GM12878 (cell line): ENCODE data around the gene FRYL. TPM values are rescaled to one million over a fixed set of nuclear protein-coding genes. Genes with fewer than 3 reads are reported as not detected.
A peak's percentile ranks its signal among the peaks of the same experiment; 100 is the strongest.

Experiments
- ATAC-seq: fragments of 200-7000 bp; cut with Tn5 transposase; 3 replicates; pipeline ENCODE4 v1.9.1; 2020; ENCODE audit warnings: mild to moderate bottlenecking, moderate library complexity
- BruUV-seq: library from RNA; stranded (reverse); fragments of 400-500 nt; replicated peaks from 2 replicates; lab custom pipeline; 2021; lab: Mats Ljungman, UMichigan
- CTCF ChIA-PET: fragments of 300-600 bp; sonication (Branson Sonifier 250); formaldehyde crosslinking; extraction: SDS; loops from one replicate; lab custom pipeline; 2021; ENCODE audit warnings: inconsistent platforms; lab: Yijun Ruan, JAX
- POLR2A ChIA-PET: fragments of 350-600 bp; formaldehyde crosslinking; extraction: SDS; loops from one replicate; lab custom pipeline; 2021; ENCODE audit warnings: inconsistent platforms; lab: Charles Lee
- RAD21 ChIA-PET: fragments of 300-600 bp; sonication (Branson Sonifier 250); formaldehyde crosslinking; loops from one replicate; lab custom pipeline; 2023; ENCODE audit warnings: antibody characterized with exemption; ENCODE audit not compliant: unreplicated experiment; lab: Charles Lee
- SMC1A ChIA-PET: fragments of 300-600 bp; sonication (Branson Sonifier 250); formaldehyde crosslinking; loops from one replicate; lab custom pipeline; 2023; ENCODE audit not compliant: unreplicated experiment, uncharacterized antibody; lab: Charles Lee
- DNase-seq: peaks from one replicate; pipeline ENCODE4 v3.0.0-alpha.2; 2011; ENCODE audit warnings: low read depth, low spot score
- FAIRE-seq: peaks from 3 replicates; lab custom pipeline; 2011; peaks lifted over from hg19 to GRCh38; lab: Jason Lieb, UNC
- H2AFZ ChIP-seq: 2 replicates; pipeline ENCODE4 v1.6.0; 2011; ENCODE audit warnings: low read depth, low read length, control low read depth; ENCODE audit not compliant: control insufficient read depth
- H3K27ac ChIP-seq: 2 replicates; pipeline ENCODE4 v1.5.1; 2011; ENCODE audit warnings: control low read depth; ENCODE audit not compliant: control insufficient read depth, insufficient read depth
- H3K27me3 ChIP-seq, 2 experiments: replicated peaks in 1 of 2; 2 replicates each; pipeline versions ENCODE4 v1.6.0 to v1.6.1; 2011; ENCODE audit warnings: low read length in 1 of 2; ENCODE audit not compliant: control insufficient read depth in 2 of 2, insufficient read depth in 2 of 2
- H3K36me3 ChIP-seq, 2 experiments: 2 replicates each; pipeline ENCODE4 v1.5.1; 2011; ENCODE audit warnings: low read length in 1 of 2; ENCODE audit not compliant: control insufficient read depth in 2 of 2, insufficient read depth in 2 of 2
- H3K4me1 ChIP-seq: 2 replicates; pipeline ENCODE4 v1.6.1; 2011; ENCODE audit warnings: mild to moderate bottlenecking, low read length, moderate library complexity, mixed read lengths; ENCODE audit not compliant: control insufficient read depth, insufficient read depth
- H3K4me2 ChIP-seq: 2 replicates; pipeline ENCODE4 v1.6.0; 2011; ENCODE audit warnings: control low read depth; ENCODE audit not compliant: control insufficient read depth, insufficient read depth
- H3K4me3 ChIP-seq: fragments of 200-600 bp; sonication (generic); 2 replicates; pipeline ENCODE4 v1.5.1; 2016
- H3K79me2 ChIP-seq: 2 replicates; pipeline ENCODE4 v1.6.0; 2011; ENCODE audit warnings: low read length; ENCODE audit not compliant: control insufficient read depth, insufficient read depth
- H3K9ac ChIP-seq: 2 replicates; pipeline ENCODE4 v1.8.0; 2011; ENCODE audit warnings: low read length, control low read depth, mixed read lengths; ENCODE audit not compliant: control insufficient read depth, insufficient read depth
- H3K9me3 ChIP-seq: replicated peaks from 3 replicates; pipeline ENCODE4 v1.5.1; 2011; ENCODE audit warnings: mild to moderate bottlenecking, low read length; ENCODE audit not compliant: control insufficient read depth, insufficient read depth
- H4K20me1 ChIP-seq: 2 replicates; pipeline ENCODE4 v1.6.0; 2011; ENCODE audit not compliant: control insufficient read depth, insufficient read depth
- BCLAF1 ChIP-seq: fragments of 450-650 bp; IDR thresholded peaks from 2 replicates; pipeline ENCODE4 v1.6.1; 2017; ENCODE audit warnings: antibody characterized with exemption, mild to moderate bottlenecking, moderate library complexity
- CHD4 ChIP-seq: fragments of 200-600 bp; sonication (generic); IDR thresholded peaks from 2 replicates; pipeline ENCODE4 v1.6.1; 2016; ENCODE audit warnings: mild to moderate bottlenecking
- E2F4 ChIP-seq: IDR thresholded peaks from 2 replicates; pipeline ENCODE4 v1.6.1; 2012; ENCODE audit warnings: low read depth, low read length, improper control_type of control experiment
- ESRRA ChIP-seq: IDR thresholded peaks from 2 replicates; pipeline ENCODE4 v1.6.1; 2012; ENCODE audit warnings: mild to moderate bottlenecking, low read length, improper control_type of control experiment
- FOXK2 ChIP-seq: fragments of 450-650 bp; IDR thresholded peaks from 2 replicates; pipeline ENCODE4 v1.6.1; 2017; ENCODE audit warnings: mild to moderate bottlenecking, moderate library complexity
- HDAC2 ChIP-seq: fragments of 200-600 bp; sonication (generic); IDR thresholded peaks from 2 replicates; pipeline ENCODE4 v1.6.1; 2017
- IRF4 ChIP-seq: IDR thresholded peaks from 2 replicates; pipeline ENCODE4 v1.6.1; 2011; ENCODE audit warnings: low read depth, low read length
- KLF5 ChIP-seq: fragments of 450-650 bp; IDR thresholded peaks from 2 replicates; pipeline ENCODE4 v1.6.1; 2014; ENCODE audit warnings: mild to moderate bottlenecking; ENCODE audit not compliant: partially characterized antibody
- MEF2B ChIP-seq: fragments of 450-650 bp; IDR thresholded peaks from 2 replicates; pipeline ENCODE4 v1.6.1; 2018; ENCODE audit warnings: mild to moderate bottlenecking, moderate library complexity; ENCODE audit not compliant: partially characterized antibody, poor library complexity, severe bottlenecking
- NFIC ChIP-seq: IDR thresholded peaks from 2 replicates; pipeline ENCODE4 v1.6.1; 2012; ENCODE audit warnings: low read depth, mild to moderate bottlenecking, inconsistent platforms, low read length, moderate library complexity
- NFYB ChIP-seq: IDR thresholded peaks from 2 replicates; pipeline ENCODE4 v1.6.1; 2011; ENCODE audit warnings: low read depth, mild to moderate bottlenecking, low read length, improper control_type of control experiment, moderate library complexity; ENCODE audit not compliant: insufficient read depth
- PML ChIP-seq: IDR thresholded peaks from 2 replicates; pipeline ENCODE4 v1.6.1; 2012; ENCODE audit warnings: low read length, inconsistent platforms
- POU2F2 ChIP-seq: IDR thresholded peaks from 3 replicates; pipeline ENCODE4 v1.6.1; 2011; ENCODE audit warnings: low read depth, mild to moderate bottlenecking, low read length, borderline replicate concordance
- RAD21 ChIP-seq: IDR thresholded peaks from 2 replicates; pipeline ENCODE4 v1.6.1; 2011; ENCODE audit warnings: mild to moderate bottlenecking, low read depth, low read length, moderate library complexity; ENCODE audit not compliant: insufficient read depth
- SMAD1 ChIP-seq: fragments of 450-650 bp; IDR thresholded peaks from 2 replicates; pipeline ENCODE4 v1.6.1; 2018; ENCODE audit warnings: mild to moderate bottlenecking, low read depth; ENCODE audit not compliant: partially characterized antibody
- TCF3 ChIP-seq: IDR thresholded peaks from 2 replicates; pipeline ENCODE4 v1.6.1; 2012; ENCODE audit warnings: low read depth, mild to moderate bottlenecking, low read length, borderline replicate concordance; ENCODE audit not compliant: insufficient read depth
- ZNF274 ChIP-seq: IDR thresholded peaks from one replicate; pipeline ENCODE4 v1.8.0; 2011; ENCODE audit not compliant: insufficient read length, insufficient read depth
- ZSCAN29 ChIP-seq: fragments of 450-650 bp; IDR thresholded peaks from 2 replicates; pipeline ENCODE4 v1.6.1; 2017; ENCODE audit warnings: mild to moderate bottlenecking, moderate library complexity
- WGBS: methylation state at CpG from one replicate; pipeline ENCODE4 v1.1.6; 2016; ENCODE audit warnings: low lambda C conversion rate; ENCODE audit not compliant: insufficient replicate concordance, insufficient coverage; ENCODE audit errors: missing lambda C conversion rate; 5-methylcytosine and 5-hydroxymethylcytosine counted together
- in situ Hi-C: fragments of 300-500 bp; cut with MboI; formaldehyde crosslinking; loops from 9 replicates; pipeline ENCODE4 v1.14.3; 2018; ENCODE audit warnings: mixed read lengths
- intact Hi-C: fragments of 100-400 bp; cut with micrococcal nuclease; formaldehyde crosslinking; loops from one replicate; pipeline ENCODE4 v1.14.2; 2022; ENCODE audit not compliant: unreplicated experiment
- polyA plus RNA-seq, 11 experiments: library from polyadenylated mRNA; depleted of rRNA in 4 of 11; unstranded in 6 of 11; stranded (reverse) in 5 of 11; fragments of >200 nt; fragmentation: Nextera tagmentation in 4 of 11; fragmentation: Illumina TruSeq in 1 of 11; extraction: Ambion mirVana in 4 of 11; extraction: Trizol in 1 of 11; gene quantifications; 1 replicate in 1 of 11; 2 replicates in 10 of 11; pipeline versions ENCODE4 v1.2.1 to v1.2.3, GENCODE V29; 2011 to 2016; ENCODE audit warnings: inconsistent platforms in 2 of 11, missing spikeins in 2 of 11, low read depth in 1 of 11
- total RNA-seq, 4 experiments: library from RNA; depleted of rRNA in 3 of 4; stranded (reverse); fragments of >200 nt in 3 of 4; fragmentation: Illumina TruSeq in 1 of 4; extraction: Trizol in 1 of 4; gene quantifications; 2 replicates each; pipeline versions ENCODE4 v1.2.1 to v1.2.3, GENCODE V29; 2013 to 2021

Gene FRYL
- total and polyA plus RNA-seq, 10 of the 15 experiments (the other 5 are each of a cell fraction or from before 2014, with no cell fraction given) = 10.3 to 50.6 (median 28.7) TPM

- no peak overlapping the region for H3K9ac ChIP-seq
- no peak overlapping the region for H3K27ac ChIP-seq
- H3K9me3 ChIP-seq = peaks cover 2% of the 10 kb centered on the region; the same call in 2 of the 3 replicates
- H3K4me2 ChIP-seq = peak overlapping the region; percentile 67
- no TSS peak for BruUV-seq
- H3K4me1 ChIP-seq = peaks cover 2% of the 10 kb centered on the region; the same call in 1 of the 2 replicates
- ChIA-PET CTCF (interaction anchor here (0.6 to 2.3 kb wide), 5 partner anchors 26 to 726 kb away, joined by 3 to 10 read pairs (median 3); partner anchors contain the start of gene OCIAD2), SMC1A (interaction anchor here (0.6 to 3.2 kb wide), 7 partner anchors 11 to 1277 kb away, joined by 3 to 19 read pairs (median 3); no protein-coding TSS in a partner anchor), RAD21 (interaction anchor here (1.1 kb wide), 1 partner anchor 197 kb away, joined by 4 read pairs; no protein-coding TSS in a partner anchor), POLR2A (interaction anchor here (0.6 kb wide), 1 partner anchor 198 kb away, joined by 3 read pairs; no protein-coding TSS in a partner anchor)
- peaks cover 94% of the 10 kb centered on the region for H3K79me2 ChIP-seq
- 93% methylated on average over 16 of the region's 16 CpGs for WGBS
- H3K36me3 ChIP-seq = no peaks in the 10 kb centered on the region
- FAIRE-seq (no peak), DNase-seq (no peak), ATAC-seq (no peak)
- H3K4me3 ChIP-seq = peak overlapping the region; percentile 20; the same call in 1 of the 2 replicates
- intact Hi-C loops = loop anchor here (5.0 kb wide), 2 partner anchors 78 to 93 kb away; no protein-coding TSS in a partner anchor
- H2AFZ ChIP-seq = no peak overlapping the region
- in situ Hi-C loops = no loop called here
- H4K20me1 ChIP-seq = no peaks in the 10 kb centered on the region
- TF ChIP-seq ESRRA (no peak), RAD21 (no peak), BCLAF1 (no peak), CHD4 (no peak), ZNF274 (no peak), POU2F2 (no peak), MEF2B (no peak), PML (no peak), NFIC (no peak), TCF3 (no peak), E2F4 (no peak), FOXK2 (no peak), ZSCAN29 (no peak), SMAD1 (no peak), IRF4 (no peak), NFYB (no peak), KLF5 (no peak), HDAC2 (no peak)
- H3K27me3 ChIP-seq = no peaks in the 10 kb centered on the region
These were observed 5.0 kb downstream of the FRYL start for GRCh38 chr4:48774760-48775710.
